ENCODE measurements around the gene BCO2. TPM values are rescaled to one million over a fixed set of nuclear protein-coding genes. Genes with fewer than 3 reads are reported as not detected.

Gene BCO2
- polyA plus RNA-seq, 1 experiment, result 0.56 TPM

DNA sequence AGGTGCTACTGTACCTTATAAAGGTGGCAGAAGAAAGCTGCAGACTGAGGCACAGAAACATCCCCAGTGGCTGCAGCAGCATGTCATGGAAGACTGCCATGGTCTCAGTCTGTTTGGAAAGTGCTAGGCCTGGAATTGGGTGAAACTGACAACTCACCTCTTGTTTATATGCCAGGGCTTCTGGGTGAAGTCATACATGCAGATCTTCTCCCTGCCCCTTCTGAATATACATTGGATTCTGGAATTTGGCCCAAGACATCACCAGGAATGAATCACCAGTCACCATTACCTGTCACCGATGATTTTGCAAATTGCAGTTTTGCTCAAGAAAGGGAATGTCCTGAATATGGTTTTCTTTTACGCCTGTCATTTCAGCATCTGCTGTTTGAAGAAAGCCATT lies 85.2 kb downstream of the BCO2 start, which contains the start of gene PLET1:
PLET1 (minus strand) TSS at position 371 of the 400 bp plus-strand sequence; CDS start at position 100, 271 bp downstream.
- Histone ChIP-seq H3K36me3 (ENCODE audit: control insufficient read depth, insufficient read depth, low read length) (no peaks in the 10 kb centered on the region), H3K4me3 (ENCODE audit: low read depth, low read length) (no peak within 1 kb of the TSS), H3K27me3 (ENCODE audit: control insufficient read depth, insufficient read depth, low read length) (no peaks in the 10 kb centered on the region)
- DNase-seq (ENCODE audit: low read depth), result no peak
- TF ChIP-seq, protein P1, sequence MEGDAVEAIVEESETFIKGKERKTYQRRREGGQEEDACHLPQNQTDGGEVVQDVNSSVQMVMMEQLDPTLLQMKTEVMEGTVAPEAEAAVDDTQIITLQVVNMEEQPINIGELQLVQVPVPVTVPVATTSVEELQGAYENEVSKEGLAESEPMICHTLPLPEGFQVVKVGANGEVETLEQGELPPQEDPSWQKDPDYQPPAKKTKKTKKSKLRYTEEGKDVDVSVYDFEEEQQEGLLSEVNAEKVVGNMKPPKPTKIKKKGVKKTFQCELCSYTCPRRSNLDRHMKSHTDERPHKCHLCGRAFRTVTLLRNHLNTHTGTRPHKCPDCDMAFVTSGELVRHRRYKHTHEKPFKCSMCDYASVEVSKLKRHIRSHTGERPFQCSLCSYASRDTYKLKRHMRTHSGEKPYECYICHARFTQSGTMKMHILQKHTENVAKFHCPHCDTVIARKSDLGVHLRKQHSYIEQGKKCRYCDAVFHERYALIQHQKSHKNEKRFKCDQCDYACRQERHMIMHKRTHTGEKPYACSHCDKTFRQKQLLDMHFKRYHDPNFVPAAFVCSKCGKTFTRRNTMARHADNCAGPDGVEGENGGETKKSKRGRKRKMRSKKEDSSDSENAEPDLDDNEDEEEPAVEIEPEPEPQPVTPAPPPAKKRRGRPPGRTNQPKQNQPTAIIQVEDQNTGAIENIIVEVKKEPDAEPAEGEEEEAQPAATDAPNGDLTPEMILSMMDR (IDR thresholded peaks at IDR 0.05; ENCODE audit: insufficient read depth, low read depth, low read length), result no peak
- CTCF ChIA-PET, result no interaction called here
- POLR2A ChIA-PET, result no interaction called here

GRCh38 chr11:112265659-112266409 lies 90.5 kb downstream of the BCO2 start:
- peak; percentile 88 for DNase-seq (ENCODE audit: low read depth)
- no peaks in the 10 kb centered on the region for H3K36me3 ChIP-seq (ENCODE audit: control insufficient read depth, insufficient read depth, low read length)
- CTCF ChIA-PET, result interaction anchor here (2.2 to 2.9 kb wide), 2 partner anchors 14 to 46 kb away, joined by 5 to 13 read pairs; no protein-coding TSS in a partner anchor
- H3K4me3 ChIP-seq (ENCODE audit: low read depth, low read length), result no peak overlapping the region
- POLR2A ChIA-PET, result no interaction called here
- TF ChIP-seq, protein P1 (IDR thresholded peaks at IDR 0.05; ENCODE audit: insufficient read depth, low read depth, low read length), result no peak
- H3K27me3 ChIP-seq (ENCODE audit: control insufficient read depth, insufficient read depth, low read length), result no peaks in the 10 kb centered on the region

GRCh38 chr11:112266410-112266778 lies 91.1 kb downstream of the BCO2 start:
- CTCF ChIA-PET, result interaction anchor here (0.7 to 2.9 kb wide), 3 partner anchors 9 to 46 kb away, joined by 3 to 13 read pairs (median 5); no protein-coding TSS in a partner anchor
- Histone ChIP-seq H3K27me3 (ENCODE audit: control insufficient read depth, insufficient read depth, low read length) (no peaks in the 10 kb centered on the region), H3K4me3 (ENCODE audit: low read depth, low read length) (no peak overlapping the region), H3K36me3 (ENCODE audit: control insufficient read depth, insufficient read depth, low read length) (no peaks in the 10 kb centered on the region)
- POLR2A ChIA-PET, result no interaction called here
- DNase-seq (ENCODE audit: low read depth), result no peak
- TF ChIP-seq, protein P1 (IDR thresholded peaks at IDR 0.05; ENCODE audit: insufficient read depth, low read depth, low read length), result no peak

- TF ChIP-seq, protein P1 (IDR thresholded peaks at IDR 0.05; ENCODE audit: insufficient read depth, low read depth, low read length), result no peak
- Histone ChIP-seq H3K36me3 (ENCODE audit: control insufficient read depth, insufficient read depth, low read length) (no peaks in the 10 kb centered on the region), H3K27me3 (ENCODE audit: control insufficient read depth, insufficient read depth, low read length) (no peaks in the 10 kb centered on the region), H3K4me3 (ENCODE audit: low read depth, low read length) (no peak overlapping the region)
- ChIA-PET POLR2A (no interaction called here), CTCF (interaction anchor here (0.6 to 2.9 kb wide), 3 partner anchors 9 to 660 kb away, joined by 3 to 13 read pairs (median 3); no protein-coding TSS in a partner anchor)
- no peak for DNase-seq (ENCODE audit: low read depth)
These were observed 91.9 kb downstream of the BCO2 start for GRCh38 chr11:112267188-112267591.

DNA sequence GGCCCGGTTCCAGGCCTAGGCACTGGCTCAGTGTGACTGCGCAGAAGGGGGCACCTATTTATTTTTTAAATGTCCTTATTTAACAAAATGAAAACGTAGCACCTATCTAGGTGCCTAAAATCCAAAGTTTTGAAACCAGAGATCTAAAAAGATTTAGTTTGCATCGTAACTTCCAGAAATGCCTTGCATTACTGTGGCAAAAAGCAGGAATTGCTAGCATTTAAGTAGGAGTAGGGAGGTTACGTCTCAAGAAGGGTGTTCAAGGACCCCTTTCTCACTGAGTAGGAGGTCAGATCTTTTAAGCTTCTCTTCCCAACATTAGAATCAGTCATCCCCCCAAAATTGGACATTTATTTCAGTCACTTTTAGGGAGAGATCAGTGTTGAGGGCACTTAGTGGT lies 93.1 kb downstream of the BCO2 start:
- Histone ChIP-seq H3K36me3 (ENCODE audit: control insufficient read depth, insufficient read depth, low read length) (no peaks in the 10 kb centered on the region), H3K27me3 (ENCODE audit: control insufficient read depth, insufficient read depth, low read length) (no peaks in the 10 kb centered on the region), H3K4me3 (ENCODE audit: low read depth, low read length) (no peak overlapping the region)
- ChIA-PET POLR2A (no interaction called here), CTCF (interaction anchor here (0.8 to 1.4 kb wide), 4 partner anchors 9 to 49 kb away, joined by 3 to 4 read pairs (median 3); partner anchors contain the start of gene PTS)
- TF ChIP-seq, protein P1 (IDR thresholded peaks at IDR 0.05; ENCODE audit: insufficient read depth, low read depth, low read length), result no peak
- DNase-seq (ENCODE audit: low read depth), result no peak

Small RNA genes lying within 50 kb of the gene (small RNA-seq; reads per million reads assigned to genes)
- not detected for gene MRPS36P4 (ENCODE audit: insufficient read length, low read depth, low replicate concordance)

Other genes starting within 250 kb of the BCO2 start
- gene DIXDC1, start 238.2 kb upstream of the BCO2 start, polyA plus RNA-seq (2011; rRNA removed), result 13.5 and 13.9 TPM in 2 replicates
- gene DLAT, start 150.1 kb upstream of the BCO2 start, polyA plus RNA-seq (2011; rRNA removed), result 19.8 and 24.3 TPM in 2 replicates
- 0.82 and 1.7 TPM in 2 replicates for gene PIH1D2, start 101.5 kb upstream of the BCO2 start, polyA plus RNA-seq (2011; rRNA removed)
- 8.6 and 15.9 TPM in 2 replicates for gene NKAPD1, start 101.2 kb upstream of the BCO2 start, polyA plus RNA-seq (2011; rRNA removed)
- 112 and 118 TPM in 2 replicates for gene TIMM8B, start 88.8 kb upstream of the BCO2 start, polyA plus RNA-seq (2011; rRNA removed)
- gene SDHD, start 88.6 kb upstream of the BCO2 start, polyA plus RNA-seq (2011; rRNA removed), result 131 and 207 TPM in 2 replicates
- 1.5 and 2.7 TPM in 2 replicates for gene IL18, start 11.4 kb upstream of the BCO2 start, polyA plus RNA-seq (2011; rRNA removed)
- gene TEX12, start 8.1 kb upstream of the BCO2 start, polyA plus RNA-seq (2011; rRNA removed), result not detected in 2 replicates
- gene PTS, start 50.9 kb downstream of the BCO2 start, polyA plus RNA-seq (2011; rRNA removed), result 21.3 and 53.4 TPM in 2 replicates
- not detected in 2 replicates for gene PLET1, start 85.3 kb downstream of the BCO2 start, polyA plus RNA-seq (2011; rRNA removed)